Sigmoid colon (tissue), 7 donors: ENCODE results near the gene MICAL1. TPM values are rescaled to one million over a fixed set of nuclear protein-coding genes. Genes with fewer than 3 reads are reported as not detected.

Experiments
- DNase-seq: peaks from one replicate; pipeline ENCODE4 v3.0.0-alpha.2; 2019
- H3K27ac ChIP-seq, 4 donors: fragments of 200-600 bp; sonication (generic); one replicate each; pipeline ENCODE4 v1.5.1; 2016 to 2019; ENCODE audit warnings: mild to moderate bottlenecking in 1 of 4
- H3K27me3 ChIP-seq, 3 donors: fragments of 200-600 bp; sonication (generic); one replicate each; pipeline ENCODE4 v1.5.1; 2019; ENCODE audit warnings: mild to moderate bottlenecking in 1 of 3
- H3K36me3 ChIP-seq, 4 donors: fragments of 200-600 bp; sonication (generic); one replicate each; pipeline ENCODE4 v1.5.1; 2016 to 2019
- H3K4me1 ChIP-seq, 4 donors: fragments of 200-600 bp; sonication (generic); one replicate each; pipeline ENCODE4 v1.5.1; 2017 to 2019
- H3K4me3 ChIP-seq, 4 donors: fragments of 200-600 bp; sonication (generic); one replicate each; pipeline ENCODE4 v1.5.1; 2017 to 2019; ENCODE audit warnings: mild to moderate bottlenecking in 2 of 4, moderate library complexity in 1 of 4
- H3K9me3 ChIP-seq, 4 donors: fragments of 200-600 bp in 3 of 4; sonication (generic) in 3 of 4; one replicate each; pipeline versions ENCODE4 v1.5.1 to v1.6.1; 2013 to 2019
- EP300 ChIP-seq, 4 donors: sonication (generic); formaldehyde crosslinking; IDR thresholded peaks; one replicate each; pipeline ENCODE4 v1.6.1; 2017; ENCODE audit warnings: antibody characterized with exemption in 4 of 4
- POLR2A ChIP-seq, 2 donors: fragments of 450-650 bp; IDR thresholded peaks; one replicate each; pipeline ENCODE4 v1.6.1; 2016; ENCODE audit warnings: antibody characterized with exemption in 2 of 2, mild to moderate bottlenecking in 2 of 2, moderate library complexity in 2 of 2
- POLR2AphosphoS5 ChIP-seq, 4 donors: sonication (generic); formaldehyde crosslinking; IDR thresholded peaks; one replicate each; pipeline ENCODE4 v1.6.1; 2017; ENCODE audit warnings: antibody characterized with exemption in 4 of 4
- WGBS, 2 donors: extraction: QIAGEN DNeasy Blood & Tissue Kit; methylation state at CpG; one replicate each; pipeline ENCODE4 v1.1.7; 2013; 5-methylcytosine and 5-hydroxymethylcytosine counted together
- intact Hi-C: fragments of 100-400 bp; cut with DNase I; formaldehyde crosslinking; loops from one replicate; pipeline ENCODE4 v1.15.1; 2023
- polyA plus RNA-seq, 3 donors: library from polyadenylated mRNA; stranded (reverse); fragments of 200-250 nt; gene quantifications; one replicate each; pipeline ENCODE4 v1.2.3, GENCODE V29; 2013
- total RNA-seq, 4 donors: library from RNA; depleted of rRNA; stranded (reverse); fragments of >200 nt; gene quantifications; one replicate each; pipeline ENCODE4 v1.1.0, GENCODE V29; 2016
- TF ChIP-seq, protein P1 (sequence below), 4 experiments: fragments of 450-650 bp in 3 of 4; fragments of 200-600 bp in 1 of 4; IDR thresholded peaks; one replicate each; pipeline ENCODE4 v1.5.1; 2016 to 2019; ENCODE audit warnings: antibody characterized with exemption in 4 of 4, mild to moderate bottlenecking in 3 of 4, moderate library complexity in 2 of 4
- donor health status: healthy with polysubstance abuse.
- donor health status: Bipolar disorder and iron deficiency.
- donor health status: healthy.

MICAL1 gene
- total and polyA plus RNA-seq, 7 donors: 7.8 to 71.3 (median 14.8) TPM

DNA sequence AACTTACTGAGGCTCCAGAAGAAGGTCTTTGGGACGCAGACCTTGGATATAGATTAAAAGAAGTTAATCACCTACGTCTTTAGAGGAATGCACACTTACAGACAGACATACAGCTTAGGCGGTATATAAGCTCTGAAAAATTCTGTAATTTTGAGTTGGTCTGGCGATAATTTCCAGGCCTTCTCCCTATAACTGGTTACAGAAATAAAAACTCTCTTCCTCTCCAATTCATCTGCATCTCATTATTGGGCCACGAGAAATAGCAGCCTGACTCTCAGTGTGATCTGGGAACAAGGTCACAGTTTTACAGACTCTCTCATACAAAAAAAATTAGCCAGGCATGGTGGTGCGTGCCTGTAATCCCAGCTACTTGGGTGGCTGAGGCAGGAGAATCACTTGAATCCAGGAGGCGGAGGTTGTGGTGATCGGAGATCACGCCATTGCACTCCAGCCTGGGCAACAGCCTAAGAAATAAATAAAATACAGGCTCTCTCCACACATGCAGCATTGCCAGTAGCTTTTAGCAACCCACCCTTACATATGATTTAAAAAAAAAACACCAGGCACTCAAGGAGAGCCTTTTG is 22.7 kb upstream of the MICAL1 start:
- no peak for DNase-seq
- TF ChIP-seq EP300 (IDR thresholded peaks at IDR 0.05) (no peak), POLR2A (IDR thresholded peaks at IDR 0.05) (no peak), POLR2AphosphoS5 (IDR thresholded peaks at IDR 0.05) (no peak)
- TF ChIP-seq, protein P1, sequence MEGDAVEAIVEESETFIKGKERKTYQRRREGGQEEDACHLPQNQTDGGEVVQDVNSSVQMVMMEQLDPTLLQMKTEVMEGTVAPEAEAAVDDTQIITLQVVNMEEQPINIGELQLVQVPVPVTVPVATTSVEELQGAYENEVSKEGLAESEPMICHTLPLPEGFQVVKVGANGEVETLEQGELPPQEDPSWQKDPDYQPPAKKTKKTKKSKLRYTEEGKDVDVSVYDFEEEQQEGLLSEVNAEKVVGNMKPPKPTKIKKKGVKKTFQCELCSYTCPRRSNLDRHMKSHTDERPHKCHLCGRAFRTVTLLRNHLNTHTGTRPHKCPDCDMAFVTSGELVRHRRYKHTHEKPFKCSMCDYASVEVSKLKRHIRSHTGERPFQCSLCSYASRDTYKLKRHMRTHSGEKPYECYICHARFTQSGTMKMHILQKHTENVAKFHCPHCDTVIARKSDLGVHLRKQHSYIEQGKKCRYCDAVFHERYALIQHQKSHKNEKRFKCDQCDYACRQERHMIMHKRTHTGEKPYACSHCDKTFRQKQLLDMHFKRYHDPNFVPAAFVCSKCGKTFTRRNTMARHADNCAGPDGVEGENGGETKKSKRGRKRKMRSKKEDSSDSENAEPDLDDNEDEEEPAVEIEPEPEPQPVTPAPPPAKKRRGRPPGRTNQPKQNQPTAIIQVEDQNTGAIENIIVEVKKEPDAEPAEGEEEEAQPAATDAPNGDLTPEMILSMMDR (IDR thresholded peaks at IDR 0.05): no peak
- Histone ChIP-seq H3K4me3 (no peak overlapping the region), H3K36me3 (peaks cover 0 to 53% (median 13%) of the 10 kb centered on the region in 4 donors), H3K4me1 (peaks cover 3 to 55% (median 46%) of the 10 kb centered on the region in 4 donors), H3K27me3 (no peaks in the 10 kb centered on the region), H3K27ac (no peak overlapping the region), H3K9me3 (no peaks in the 10 kb centered on the region)
- intact Hi-C loops: no loop called here
- 89 to 92% methylated on average over 9 of the region's 9 CpGs for WGBS, 2 donors

DNA sequence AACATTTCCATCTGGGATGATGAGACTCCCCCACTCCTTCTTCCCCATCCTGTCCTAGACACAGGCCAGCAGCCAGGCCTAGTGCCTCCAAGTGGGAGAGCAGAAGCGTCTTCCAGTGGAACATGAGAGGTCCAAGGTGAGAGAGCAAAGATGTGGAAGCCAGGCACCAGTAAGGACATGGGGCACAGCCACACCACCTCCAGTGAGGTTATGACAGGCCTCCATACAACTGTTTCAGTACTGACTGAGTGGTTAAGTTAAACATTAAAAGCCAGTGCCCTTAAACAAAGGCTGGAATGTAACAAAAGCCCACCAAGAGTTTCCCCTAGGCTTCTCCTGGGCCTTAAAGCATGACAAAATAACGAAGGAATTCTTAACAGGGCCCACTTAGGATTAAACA is 22.2 kb upstream of the MICAL1 start:
- H3K9me3 ChIP-seq: no peaks in the 10 kb centered on the region
- TF ChIP-seq, protein P1 (IDR thresholded peaks at IDR 0.05): no peak
- TF ChIP-seq EP300 (IDR thresholded peaks at IDR 0.05) (no peak), POLR2A (IDR thresholded peaks at IDR 0.05) (no peak), POLR2AphosphoS5 (IDR thresholded peaks at IDR 0.05) (no peak)
- peaks cover 3 to 55% (median 46%) of the 10 kb centered on the region in 4 donors for H3K4me1 ChIP-seq
- intact Hi-C loops: no loop called here
- H3K36me3 ChIP-seq: peaks cover 0 to 58% (median 19%) of the 10 kb centered on the region in 4 donors
- H3K4me3 ChIP-seq: no peak overlapping the region
- no peak for DNase-seq
- H3K27ac ChIP-seq: no peak overlapping the region
- no peaks in the 10 kb centered on the region for H3K27me3 ChIP-seq
- WGBS, 2 donors: 73 to 76% methylated on average over 2 of the region's 2 CpGs

DNA sequence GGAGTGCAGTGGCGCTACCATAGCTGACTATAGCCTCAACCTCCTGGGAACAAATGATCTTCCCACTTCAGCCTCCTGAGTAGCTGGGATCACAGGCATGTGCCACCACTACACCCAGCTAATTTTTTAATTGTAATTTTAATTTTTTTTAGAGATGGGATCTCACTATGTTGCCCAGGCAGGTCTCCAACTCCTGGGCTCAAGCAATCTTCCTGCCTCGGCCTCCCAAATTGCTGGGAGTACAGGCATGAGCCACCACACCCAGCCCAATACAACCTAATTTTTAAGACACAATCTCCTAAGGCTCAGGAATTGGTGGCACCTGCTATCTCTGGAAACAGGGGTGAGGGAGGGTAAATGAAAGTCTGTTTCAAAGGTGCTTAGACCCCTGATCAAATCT is 21.6 kb upstream of the MICAL1 start:
- Histone ChIP-seq H3K36me3 (peaks cover 0 to 64% (median 21%) of the 10 kb centered on the region in 4 donors), H3K4me1 (peaks cover 3 to 51% (median 43%) of the 10 kb centered on the region in 4 donors), H3K27me3 (no peaks in the 10 kb centered on the region), H3K4me3 (no peak overlapping the region), H3K27ac (no peak overlapping the region), H3K9me3 (no peaks in the 10 kb centered on the region)
- 96% methylated on average over 2 of the region's 2 CpGs for WGBS, 2 donors
- no peak for DNase-seq
- intact Hi-C loops: no loop called here
- no peak for TF ChIP-seq POLR2A (IDR thresholded peaks at IDR 0.05)
- no peak for TF ChIP-seq EP300 (IDR thresholded peaks at IDR 0.05)
- no peak for TF ChIP-seq POLR2AphosphoS5 (IDR thresholded peaks at IDR 0.05)

DNA sequence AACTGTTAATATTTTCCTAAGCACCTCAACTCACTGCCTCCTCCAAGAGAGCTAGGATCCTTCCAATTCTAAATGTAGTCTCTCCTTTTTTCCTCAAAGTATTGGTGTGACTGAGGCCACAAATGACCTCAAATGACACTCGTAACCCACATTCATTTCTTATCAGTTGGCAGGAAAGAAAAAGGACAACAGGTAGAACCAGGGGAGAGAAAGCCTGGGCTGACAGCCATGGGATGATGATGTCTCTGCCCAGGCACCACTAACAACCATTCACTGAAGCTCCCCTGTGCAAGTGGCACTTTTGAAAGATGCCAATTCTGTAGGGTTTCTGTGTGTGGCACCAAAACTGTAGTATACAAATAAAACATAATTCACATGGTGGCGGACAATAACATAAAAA is 20.1 kb upstream of the MICAL1 start:
- Histone ChIP-seq H3K4me3 (no peak overlapping the region), H3K36me3 (peaks cover 0 to 67% (median 35%) of the 10 kb centered on the region in 4 donors), H3K9me3 (no peaks in the 10 kb centered on the region), H3K27me3 (no peaks in the 10 kb centered on the region), H3K27ac (no peak overlapping the region), H3K4me1 (peaks cover 0 to 36% (median 28%) of the 10 kb centered on the region in 4 donors)
- TF ChIP-seq POLR2AphosphoS5 (IDR thresholded peaks at IDR 0.05) (no peak), POLR2A (IDR thresholded peaks at IDR 0.05) (no peak), EP300 (IDR thresholded peaks at IDR 0.05) (no peak)
- TF ChIP-seq, protein P1 (IDR thresholded peaks at IDR 0.05): no peak
- WGBS, 2 donors: 63 to 78% methylated on average over 2 of the region's 2 CpGs
- intact Hi-C loops: no loop called here
- no peak for DNase-seq

DNA sequence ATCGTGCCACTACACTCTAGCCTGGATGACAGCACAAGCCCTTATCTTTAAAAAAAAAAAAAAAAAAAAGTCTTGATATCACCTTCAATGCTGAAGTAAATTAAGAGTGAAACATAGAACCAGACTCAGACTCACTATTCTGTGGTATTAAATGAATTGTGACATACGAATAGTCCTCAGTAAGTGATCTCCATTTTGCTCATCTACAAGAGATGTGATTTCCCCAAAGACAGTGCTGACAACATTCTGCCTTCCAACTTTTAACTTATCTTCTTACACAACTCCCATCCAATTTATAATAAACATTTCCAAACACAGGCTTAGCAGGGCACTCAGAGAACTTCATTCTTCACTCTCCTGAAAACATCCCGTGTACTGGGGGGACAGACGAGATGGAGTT is 19.4 kb upstream of the MICAL1 start:
- Histone ChIP-seq H3K27me3 (no peaks in the 10 kb centered on the region), H3K27ac (no peak overlapping the region), H3K36me3 (peaks cover 0 to 72% (median 37%) of the 10 kb centered on the region in 4 donors), H3K9me3 (no peaks in the 10 kb centered on the region), H3K4me1 (peaks cover 0 to 29% (median 21%) of the 10 kb centered on the region in 4 donors), H3K4me3 (no peak overlapping the region)
- 89 to 91% methylated on average over 4 of the region's 4 CpGs for WGBS, 2 donors
- no peak for DNase-seq
- intact Hi-C loops: no loop called here
- TF ChIP-seq POLR2AphosphoS5 (IDR thresholded peaks at IDR 0.05): no peak
- TF ChIP-seq EP300 (IDR thresholded peaks at IDR 0.05): no peak
- TF ChIP-seq POLR2A (IDR thresholded peaks at IDR 0.05): no peak
- TF ChIP-seq, protein P1 (IDR thresholded peaks at IDR 0.05): no peak
